ENCODE data around the gene TNFSF9.

The TNFSF9 gene

GRCh38 chr19:6510618-6511017 is 20.2 kb upstream of the TNFSF9 start:
- TF ChIP-seq, protein P1, sequence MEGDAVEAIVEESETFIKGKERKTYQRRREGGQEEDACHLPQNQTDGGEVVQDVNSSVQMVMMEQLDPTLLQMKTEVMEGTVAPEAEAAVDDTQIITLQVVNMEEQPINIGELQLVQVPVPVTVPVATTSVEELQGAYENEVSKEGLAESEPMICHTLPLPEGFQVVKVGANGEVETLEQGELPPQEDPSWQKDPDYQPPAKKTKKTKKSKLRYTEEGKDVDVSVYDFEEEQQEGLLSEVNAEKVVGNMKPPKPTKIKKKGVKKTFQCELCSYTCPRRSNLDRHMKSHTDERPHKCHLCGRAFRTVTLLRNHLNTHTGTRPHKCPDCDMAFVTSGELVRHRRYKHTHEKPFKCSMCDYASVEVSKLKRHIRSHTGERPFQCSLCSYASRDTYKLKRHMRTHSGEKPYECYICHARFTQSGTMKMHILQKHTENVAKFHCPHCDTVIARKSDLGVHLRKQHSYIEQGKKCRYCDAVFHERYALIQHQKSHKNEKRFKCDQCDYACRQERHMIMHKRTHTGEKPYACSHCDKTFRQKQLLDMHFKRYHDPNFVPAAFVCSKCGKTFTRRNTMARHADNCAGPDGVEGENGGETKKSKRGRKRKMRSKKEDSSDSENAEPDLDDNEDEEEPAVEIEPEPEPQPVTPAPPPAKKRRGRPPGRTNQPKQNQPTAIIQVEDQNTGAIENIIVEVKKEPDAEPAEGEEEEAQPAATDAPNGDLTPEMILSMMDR (IDR thresholded peaks at IDR 0.05; ENCODE audit: low read depth, low read length), result no peak
- DNase-seq (ENCODE audit: extremely low read depth, low read depth), result no peak

DNA sequence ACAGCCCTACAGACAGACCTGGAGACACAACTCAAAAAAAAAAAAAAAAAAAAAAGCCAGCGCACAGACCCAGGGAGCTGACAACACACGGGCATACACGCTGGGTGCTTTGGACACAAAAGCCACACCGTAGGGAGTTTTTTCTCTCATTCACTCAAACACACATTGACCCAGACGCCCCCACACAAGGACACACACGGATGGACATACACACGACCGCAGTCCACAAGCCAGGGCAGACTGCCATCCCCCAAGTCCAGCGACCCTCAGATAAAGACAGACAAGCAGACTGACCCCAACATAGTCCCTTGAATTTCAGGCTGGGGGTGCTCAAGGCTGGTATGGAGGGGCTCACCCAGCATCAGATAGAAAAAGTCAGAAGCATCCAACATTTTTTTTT is 16.7 kb upstream of the TNFSF9 start:
- TF ChIP-seq, protein P1 (IDR thresholded peaks at IDR 0.05; ENCODE audit: low read depth, low read length), result no peak
- no peak for DNase-seq (ENCODE audit: extremely low read depth, low read depth)

DNA sequence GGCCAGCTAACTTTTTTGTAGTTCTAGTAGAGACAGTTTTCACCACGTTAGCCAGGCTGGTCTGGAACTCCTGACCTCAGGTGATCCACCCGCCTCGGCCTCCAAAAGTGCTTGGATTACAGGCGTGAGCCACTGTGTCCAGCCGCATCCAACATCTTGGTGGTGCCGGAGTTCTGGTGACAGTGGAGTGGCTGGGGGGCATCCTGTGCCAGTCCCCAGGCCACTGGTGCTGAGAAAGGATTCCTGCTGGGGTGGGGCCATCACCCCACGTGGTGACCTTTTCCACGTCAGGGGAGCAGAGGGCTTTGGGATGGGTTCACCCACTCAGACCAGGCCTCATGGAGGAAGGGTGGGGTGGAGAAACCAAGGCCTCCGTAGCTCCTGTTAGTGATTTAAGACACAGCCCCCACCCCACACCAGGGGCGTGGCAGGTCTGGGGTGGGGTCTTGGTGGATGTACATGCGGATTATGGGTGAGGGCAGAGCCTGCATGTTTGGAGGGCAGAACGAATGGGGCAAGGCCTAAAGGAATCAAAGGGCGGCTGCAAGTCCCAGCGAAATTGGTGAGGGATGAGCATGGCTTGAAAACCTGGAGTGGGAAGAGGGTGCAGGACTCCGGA is 15.8 kb upstream of the TNFSF9 start:
- DNase-seq (ENCODE audit: extremely low read depth, low read depth), result no peak
- TF ChIP-seq, protein P1 (IDR thresholded peaks at IDR 0.05; ENCODE audit: low read depth, low read length), result no peak

DNA sequence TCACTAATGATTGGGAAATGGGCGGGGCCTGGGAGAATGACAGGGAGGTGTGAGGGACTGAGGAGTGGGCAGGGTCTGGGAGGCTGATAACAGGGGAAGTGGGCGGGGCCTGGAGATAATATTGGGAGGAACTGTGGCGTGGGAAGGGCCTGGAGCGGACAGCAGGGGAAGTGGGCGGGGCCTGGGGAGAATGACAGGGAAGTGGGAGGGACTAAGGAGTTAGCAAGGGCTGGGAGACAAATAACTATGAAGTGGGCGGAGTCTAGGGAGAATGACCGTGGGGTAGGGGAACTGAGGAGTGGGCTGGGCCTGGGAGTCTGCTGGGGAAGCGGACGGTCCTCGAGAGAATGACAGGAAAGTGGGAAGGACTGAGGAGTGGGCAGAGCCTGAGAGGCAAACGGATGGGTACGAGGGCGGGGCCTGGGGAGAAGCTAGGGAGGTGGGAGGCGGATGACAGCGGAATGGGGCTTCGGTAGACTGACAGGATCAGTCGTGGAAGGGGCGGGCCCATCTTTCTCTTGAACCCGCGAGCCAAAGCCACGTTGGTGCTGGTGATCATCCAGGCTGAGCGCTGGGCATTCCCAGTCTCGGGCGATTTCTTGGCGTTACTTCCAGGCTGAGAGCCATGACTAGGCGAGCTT is 14.7 kb upstream of the TNFSF9 start:
- TF ChIP-seq, protein P1 (IDR thresholded peaks at IDR 0.05; ENCODE audit: low read depth, low read length), result no peak
- DNase-seq (ENCODE audit: extremely low read depth, low read depth), result peak; percentile 70

DNA sequence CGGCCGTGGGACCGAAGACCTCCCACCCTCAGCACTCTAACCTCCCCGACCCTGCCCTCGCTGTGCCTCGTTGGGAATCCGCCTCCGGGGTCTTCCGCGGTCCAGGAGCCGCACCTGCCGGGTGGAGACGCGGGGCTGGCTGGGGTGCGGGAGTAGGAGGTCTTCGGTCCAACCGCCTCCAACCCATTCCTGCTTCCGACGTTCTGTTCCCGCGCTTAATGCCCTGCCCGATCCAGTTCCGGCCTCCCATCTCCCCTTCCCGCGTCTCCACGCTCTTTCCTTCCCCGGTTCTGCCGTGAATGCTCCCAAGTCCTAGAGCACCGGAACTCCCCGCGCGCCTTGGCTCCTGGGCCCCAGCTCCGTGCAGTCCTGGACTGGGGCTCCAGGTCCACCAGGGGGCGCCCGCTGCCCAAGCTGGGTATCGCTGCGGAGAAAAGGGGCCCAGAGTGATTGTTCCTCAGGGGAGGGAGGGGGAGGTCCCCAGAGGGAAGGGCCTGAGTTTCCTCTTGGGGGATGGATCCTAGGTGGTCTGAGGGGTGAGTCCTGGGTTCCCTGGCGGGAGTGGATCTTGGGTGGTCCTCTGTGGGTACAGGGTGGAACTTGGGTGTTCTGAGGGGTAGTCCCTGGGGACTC is 14.1 kb upstream of the TNFSF9 start:
- TF ChIP-seq, protein P1 (IDR thresholded peaks at IDR 0.05; ENCODE audit: low read depth, low read length), result peak; percentile 98
- peak; percentile 28 for DNase-seq (ENCODE audit: extremely low read depth, low read depth)

DNA sequence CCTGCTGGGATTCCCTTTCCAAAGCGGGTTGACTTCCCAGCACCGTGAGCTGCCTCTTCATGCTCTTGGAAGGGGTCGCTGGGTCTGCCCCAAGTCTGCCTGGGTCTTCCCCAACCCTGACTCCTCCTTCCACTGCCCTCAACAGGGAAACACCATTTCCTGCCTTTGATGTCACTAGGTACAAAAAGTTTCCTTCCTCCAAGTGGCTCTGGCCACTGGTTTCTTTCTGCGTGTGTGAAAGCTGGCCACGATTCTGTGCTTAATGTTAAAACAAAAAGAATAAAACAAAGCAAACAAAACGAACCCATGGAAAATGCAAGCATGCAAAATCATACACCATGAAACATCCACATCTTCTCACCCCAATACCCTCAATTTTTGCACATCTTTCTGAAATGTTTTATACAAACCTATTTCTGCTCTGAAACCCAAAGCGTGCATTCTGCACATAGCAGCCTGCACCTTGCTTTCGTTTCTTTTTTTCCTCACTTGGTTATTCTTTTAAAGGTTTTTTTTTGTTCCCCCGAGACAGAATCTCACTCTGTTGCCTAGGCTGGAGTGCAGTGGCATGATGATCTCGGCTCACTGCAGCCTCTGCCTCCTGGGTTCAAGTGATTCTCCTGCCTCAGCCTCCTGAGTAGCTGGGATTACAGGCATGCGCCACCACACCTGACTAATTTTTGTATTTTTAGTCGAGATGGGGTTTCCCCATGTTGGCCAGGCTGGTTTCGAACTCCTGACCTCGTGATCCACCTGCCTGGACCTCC is 12.5 kb upstream of the TNFSF9 start:
- TF ChIP-seq, protein P1 (IDR thresholded peaks at IDR 0.05; ENCODE audit: low read depth, low read length), result no peak
- no peak for DNase-seq (ENCODE audit: extremely low read depth, low read depth)

Measured in AG09319 (cell line).